Activated T-cell treated with anti-CD3 and anti-CD28 coated beads, Interleukin-2, amount 50 U/mL, for 24 hours (primary cell): ENCODE measurements around the gene IGSF21.

Source experiments
- DNase-seq: peaks from one replicate; pipeline ENCODE4 v3.0.0-alpha.2; 2020
- H3K27ac Mint-ChIP-seq: 2 replicates; pipeline ENCODE4 v1.8.0; 2020; ENCODE audit warnings: mild to moderate bottlenecking, mixed read lengths
- H3K27me3 Mint-ChIP-seq: 2 replicates; pipeline ENCODE4 v1.8.0; 2020; ENCODE audit warnings: mixed read lengths
- H3K36me3 Mint-ChIP-seq: 2 replicates; pipeline ENCODE4 v1.8.0; 2020; ENCODE audit warnings: low read depth, mixed read lengths
- H3K4me1 Mint-ChIP-seq: 2 replicates; pipeline ENCODE4 v1.8.0; 2020; ENCODE audit warnings: low read depth, mixed read lengths
- H3K4me3 Mint-ChIP-seq: 2 replicates; pipeline ENCODE4 v1.8.0; 2020; ENCODE audit warnings: mild to moderate bottlenecking, moderate library complexity, mixed read lengths
- H3K9me3 Mint-ChIP-seq: 2 replicates; pipeline ENCODE4 v1.8.0; 2020; ENCODE audit warnings: mixed read lengths

IGSF21 gene

GRCh38 chr1:18316764-18317163 is 209.2 kb downstream of the IGSF21 start:
- no peaks in the 10 kb centered on the region for H3K36me3 Mint-ChIP-seq
- peaks cover 6% of the 10 kb centered on the region for H3K9me3 Mint-ChIP-seq
- no peak overlapping the region for H3K4me3 Mint-ChIP-seq

GRCh38 chr1:18319099-18319498 is 211.5 kb downstream of the IGSF21 start:
- Mint-ChIP-seq H3K27ac (no peak overlapping the region), H3K4me3 (no peak overlapping the region), H3K27me3 (peaks cover 22% of the 10 kb centered on the region)

More at GRCh38 chr1:18316764-18317163, 209.2 kb downstream of the IGSF21 start:
- H3K27me3 Mint-ChIP-seq, result peaks cover 2% of the 10 kb centered on the region
- DNase-seq, result no peak
- H3K4me1 Mint-ChIP-seq, result no peaks in the 10 kb centered on the region
- H3K27ac Mint-ChIP-seq, result no peak overlapping the region

GRCh38 chr1:18320051-18320450 is 212.5 kb downstream of the IGSF21 start:
- DNase-seq, result no peak
- Mint-ChIP-seq H3K27ac (no peak overlapping the region), H3K36me3 (no peaks in the 10 kb centered on the region), H3K4me3 (no peak overlapping the region), H3K27me3 (peaks cover 30% of the 10 kb centered on the region), H3K9me3 (peaks cover 4% of the 10 kb centered on the region), H3K4me1 (no peaks in the 10 kb centered on the region)

More at GRCh38 chr1:18319099-18319498, 211.5 kb downstream of the IGSF21 start:
- DNase-seq, result no peak
- Mint-ChIP-seq H3K4me1 (no peaks in the 10 kb centered on the region), H3K9me3 (peaks cover 4% of the 10 kb centered on the region), H3K36me3 (no peaks in the 10 kb centered on the region)

GRCh38 chr1:18322368-18323032 is 214.9 kb downstream of the IGSF21 start:
- DNase-seq, result no peak
- peaks cover 4% of the 10 kb centered on the region for H3K9me3 Mint-ChIP-seq
- no peaks in the 10 kb centered on the region for H3K36me3 Mint-ChIP-seq
- H3K4me3 Mint-ChIP-seq, result no peak overlapping the region
- peaks cover 30% of the 10 kb centered on the region for H3K27me3 Mint-ChIP-seq
- H3K27ac Mint-ChIP-seq, result no peak overlapping the region
- H3K4me1 Mint-ChIP-seq, result no peaks in the 10 kb centered on the region

- no peak for DNase-seq
- Mint-ChIP-seq H3K4me3 (no peak overlapping the region), H3K27me3 (peaks cover 30% of the 10 kb centered on the region), H3K4me1 (no peaks in the 10 kb centered on the region), H3K9me3 (peaks cover 4% of the 10 kb centered on the region), H3K36me3 (no peaks in the 10 kb centered on the region), H3K27ac (no peak overlapping the region)
Observed at GRCh38 chr1:18323259-18323658, 215.7 kb downstream of the IGSF21 start.

- Mint-ChIP-seq H3K27ac (no peak overlapping the region), H3K4me3 (no peak overlapping the region), H3K9me3 (no peaks in the 10 kb centered on the region)
Observed at GRCh38 chr1:18324246-18324645, 216.6 kb downstream of the IGSF21 start.

GRCh38 chr1:18325136-18325535 is 217.5 kb downstream of the IGSF21 start:
- H3K4me3 Mint-ChIP-seq, result no peak overlapping the region
- H3K27me3 Mint-ChIP-seq, result peaks cover 30% of the 10 kb centered on the region
- no peak for DNase-seq
- no peaks in the 10 kb centered on the region for H3K36me3 Mint-ChIP-seq
- no peaks in the 10 kb centered on the region for H3K4me1 Mint-ChIP-seq
- H3K27ac Mint-ChIP-seq, result no peak overlapping the region
- no peaks in the 10 kb centered on the region for H3K9me3 Mint-ChIP-seq

More at GRCh38 chr1:18324246-18324645, 216.6 kb downstream of the IGSF21 start:
- no peak for DNase-seq
- Mint-ChIP-seq H3K36me3 (no peaks in the 10 kb centered on the region), H3K27me3 (peaks cover 30% of the 10 kb centered on the region), H3K4me1 (no peaks in the 10 kb centered on the region)

- H3K27ac Mint-ChIP-seq, result no peak overlapping the region
- DNase-seq, result no peak
Observed at GRCh38 chr1:18326211-18326897, 218.8 kb downstream of the IGSF21 start.

GRCh38 chr1:18327650-18328049 is 220.1 kb downstream of the IGSF21 start:
- no peak overlapping the region for H3K4me3 Mint-ChIP-seq
- H3K9me3 Mint-ChIP-seq, result no peaks in the 10 kb centered on the region
- no peaks in the 10 kb centered on the region for H3K4me1 Mint-ChIP-seq
- H3K27ac Mint-ChIP-seq, result no peak overlapping the region
- DNase-seq, result no peak
- no peaks in the 10 kb centered on the region for H3K36me3 Mint-ChIP-seq
- H3K27me3 Mint-ChIP-seq, result peaks cover 34% of the 10 kb centered on the region

More at GRCh38 chr1:18326211-18326897, 218.8 kb downstream of the IGSF21 start:
- Mint-ChIP-seq H3K9me3 (no peaks in the 10 kb centered on the region), H3K27me3 (peaks cover 33% of the 10 kb centered on the region), H3K36me3 (no peaks in the 10 kb centered on the region), H3K4me1 (no peaks in the 10 kb centered on the region), H3K4me3 (no peak overlapping the region)

- no peak for DNase-seq
- no peaks in the 10 kb centered on the region for H3K36me3 Mint-ChIP-seq
- H3K4me1 Mint-ChIP-seq, result no peaks in the 10 kb centered on the region
- H3K27ac Mint-ChIP-seq, result no peak overlapping the region
- H3K4me3 Mint-ChIP-seq, result no peak overlapping the region
- H3K9me3 Mint-ChIP-seq, result no peaks in the 10 kb centered on the region
- H3K27me3 Mint-ChIP-seq, result peaks cover 32% of the 10 kb centered on the region
Observed at GRCh38 chr1:18328803-18329202, 221.2 kb downstream of the IGSF21 start.

GRCh38 chr1:18329469-18330253 is 222.1 kb downstream of the IGSF21 start:
- Mint-ChIP-seq H3K9me3 (no peaks in the 10 kb centered on the region), H3K4me1 (no peaks in the 10 kb centered on the region), H3K4me3 (no peak overlapping the region), H3K27me3 (peaks cover 30% of the 10 kb centered on the region), H3K36me3 (no peaks in the 10 kb centered on the region), H3K27ac (no peak overlapping the region)
- DNase-seq, result no peak

GRCh38 chr1:18332576-18332975 is 225.0 kb downstream of the IGSF21 start:
- Mint-ChIP-seq H3K4me1 (no peaks in the 10 kb centered on the region), H3K9me3 (no peaks in the 10 kb centered on the region), H3K27me3 (peaks cover 28% of the 10 kb centered on the region), H3K36me3 (no peaks in the 10 kb centered on the region), H3K27ac (no peak overlapping the region), H3K4me3 (no peak overlapping the region)
- no peak for DNase-seq

- DNase-seq, result no peak
- peaks cover 28% of the 10 kb centered on the region for H3K27me3 Mint-ChIP-seq
- H3K4me3 Mint-ChIP-seq, result no peak overlapping the region
- H3K27ac Mint-ChIP-seq, result no peak overlapping the region
- no peaks in the 10 kb centered on the region for H3K4me1 Mint-ChIP-seq
- H3K9me3 Mint-ChIP-seq, result no peaks in the 10 kb centered on the region
- no peaks in the 10 kb centered on the region for H3K36me3 Mint-ChIP-seq
Observed at GRCh38 chr1:18333220-18333619, 225.6 kb downstream of the IGSF21 start.

GRCh38 chr1:18336801-18337200 is 229.2 kb downstream of the IGSF21 start:
- no peak overlapping the region for H3K4me3 Mint-ChIP-seq

GRCh38 chr1:18337757-18338156 is 230.2 kb downstream of the IGSF21 start:
- peaks cover 12% of the 10 kb centered on the region for H3K27me3 Mint-ChIP-seq
- H3K4me1 Mint-ChIP-seq, result no peaks in the 10 kb centered on the region
- no peak for DNase-seq
- H3K9me3 Mint-ChIP-seq, result no peaks in the 10 kb centered on the region
- H3K36me3 Mint-ChIP-seq, result no peaks in the 10 kb centered on the region
- H3K4me3 Mint-ChIP-seq, result no peak overlapping the region
- H3K27ac Mint-ChIP-seq, result no peak overlapping the region

More at GRCh38 chr1:18336801-18337200, 229.2 kb downstream of the IGSF21 start:
- Mint-ChIP-seq H3K27me3 (peaks cover 20% of the 10 kb centered on the region), H3K4me1 (no peaks in the 10 kb centered on the region), H3K27ac (no peak overlapping the region), H3K36me3 (no peaks in the 10 kb centered on the region), H3K9me3 (no peaks in the 10 kb centered on the region)
- DNase-seq, result no peak
